SK-N-MC (cell line): ENCODE measurements around the gene FBLL1.
"Not testable (repeated sequence)": the region's sequence is repeated elsewhere in the genome, so short reads cannot be mapped to it uniquely, and the experiment has no call there.

Experiments used
- EZH2 ChIP-seq: fragments of 200-600 bp; sonication (generic); IDR thresholded peaks from one replicate; pipeline ENCODE4 v1.6.1; 2017; ENCODE audit warnings: antibody characterized with exemption
- FOXP2 ChIP-seq: optimal IDR thresholded peaks from 2 replicates; pipeline ENCODE3; 2011; ENCODE audit warnings: mild to moderate bottlenecking, moderate library complexity; ENCODE audit not compliant: insufficient read depth; ENCODE audit errors: extremely low read length, control extremely low read depth
- POLR2AphosphoS5 ChIP-seq: IDR thresholded peaks from 2 replicates; pipeline ENCODE4 v1.6.1; 2012; ENCODE audit warnings: mild to moderate bottlenecking, low read depth, low read length, borderline replicate concordance

DNA sequence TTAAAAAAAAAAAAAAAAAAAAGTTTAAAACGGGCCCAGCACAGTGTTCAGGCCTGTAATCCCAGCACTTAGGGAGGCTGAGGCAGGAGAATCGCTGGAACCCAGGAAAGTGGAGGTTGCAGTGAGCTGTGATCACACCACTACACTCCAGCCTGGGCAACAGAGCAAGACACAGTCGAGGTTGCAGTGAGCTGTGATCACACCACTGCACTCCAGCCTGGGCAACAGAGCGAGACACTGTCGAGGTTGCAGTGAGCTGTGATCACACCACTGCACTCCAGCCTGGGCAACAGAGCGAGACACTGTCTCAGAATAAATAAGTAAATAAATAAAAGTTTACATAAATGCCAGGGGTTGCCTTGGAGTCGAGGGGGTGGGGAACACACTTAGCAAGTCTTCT is 5.2 kb downstream of the FBLL1 start:
- not testable (repeated sequence) for TF ChIP-seq EZH2, POLR2AphosphoS5, FOXP2
